Measurements from ENCODE around the gene ATG9A. TPM values are rescaled to one million over a fixed set of nuclear protein-coding genes. Genes with fewer than 3 reads are reported as not detected.

ATG9A gene
- total and polyA plus RNA-seq, 2 experiments from 2014 or later = 35.7 to 57.8 TPM

- H3K27me3 ChIP-seq = no peaks in the 10 kb centered on the region
- H3K36me3 ChIP-seq (replicated peaks; ENCODE audit: insufficient read depth, low read depth) = no peaks in the 10 kb centered on the region
- no peaks in the 10 kb centered on the region for H3K9me2 ChIP-seq (replicated peaks; ENCODE audit: insufficient read depth)
- peaks cover 20% of the 10 kb centered on the region for H3K79me2 ChIP-seq
- TF ChIP-seq, protein P1, sequence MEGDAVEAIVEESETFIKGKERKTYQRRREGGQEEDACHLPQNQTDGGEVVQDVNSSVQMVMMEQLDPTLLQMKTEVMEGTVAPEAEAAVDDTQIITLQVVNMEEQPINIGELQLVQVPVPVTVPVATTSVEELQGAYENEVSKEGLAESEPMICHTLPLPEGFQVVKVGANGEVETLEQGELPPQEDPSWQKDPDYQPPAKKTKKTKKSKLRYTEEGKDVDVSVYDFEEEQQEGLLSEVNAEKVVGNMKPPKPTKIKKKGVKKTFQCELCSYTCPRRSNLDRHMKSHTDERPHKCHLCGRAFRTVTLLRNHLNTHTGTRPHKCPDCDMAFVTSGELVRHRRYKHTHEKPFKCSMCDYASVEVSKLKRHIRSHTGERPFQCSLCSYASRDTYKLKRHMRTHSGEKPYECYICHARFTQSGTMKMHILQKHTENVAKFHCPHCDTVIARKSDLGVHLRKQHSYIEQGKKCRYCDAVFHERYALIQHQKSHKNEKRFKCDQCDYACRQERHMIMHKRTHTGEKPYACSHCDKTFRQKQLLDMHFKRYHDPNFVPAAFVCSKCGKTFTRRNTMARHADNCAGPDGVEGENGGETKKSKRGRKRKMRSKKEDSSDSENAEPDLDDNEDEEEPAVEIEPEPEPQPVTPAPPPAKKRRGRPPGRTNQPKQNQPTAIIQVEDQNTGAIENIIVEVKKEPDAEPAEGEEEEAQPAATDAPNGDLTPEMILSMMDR (IDR thresholded peaks at IDR 0.05; ENCODE audit: poor library complexity) = no peak
- no peak for TF ChIP-seq EZH2 (IDR thresholded peaks at IDR 0.05; ENCODE audit: borderline replicate concordance)
- TF ChIP-seq EZH2phosphoT487 (IDR thresholded peaks at IDR 0.05; ENCODE audit: low read depth, severe bottlenecking, unreplicated experiment) = no peak
- peaks cover 11% of the 10 kb centered on the region for H3K4me1 ChIP-seq (ENCODE audit: insufficient read depth)
- H3K27ac ChIP-seq = no peak overlapping the region
- no peaks in the 10 kb centered on the region for H4K20me1 ChIP-seq (ENCODE audit: insufficient read depth, poor library complexity, severe bottlenecking)
- H3K9me3 ChIP-seq (ENCODE audit: low read depth) = no peaks in the 10 kb centered on the region
- WGBS (ENCODE audit: low lambda C conversion rate, missing lambda C conversion rate) = 94% methylated on average over 16 of the region's 16 CpGs
- DNase-seq (ENCODE audit: low spot score) = no peak
- no peak overlapping the region for H2AFZ ChIP-seq
- no peak overlapping the region for H3K4me2 ChIP-seq
- H3K4me3 ChIP-seq = no peak overlapping the region
Observed at GRCh38 chr2:219172231-219173154, 56.9 kb downstream of the ATG9A start.

DNA sequence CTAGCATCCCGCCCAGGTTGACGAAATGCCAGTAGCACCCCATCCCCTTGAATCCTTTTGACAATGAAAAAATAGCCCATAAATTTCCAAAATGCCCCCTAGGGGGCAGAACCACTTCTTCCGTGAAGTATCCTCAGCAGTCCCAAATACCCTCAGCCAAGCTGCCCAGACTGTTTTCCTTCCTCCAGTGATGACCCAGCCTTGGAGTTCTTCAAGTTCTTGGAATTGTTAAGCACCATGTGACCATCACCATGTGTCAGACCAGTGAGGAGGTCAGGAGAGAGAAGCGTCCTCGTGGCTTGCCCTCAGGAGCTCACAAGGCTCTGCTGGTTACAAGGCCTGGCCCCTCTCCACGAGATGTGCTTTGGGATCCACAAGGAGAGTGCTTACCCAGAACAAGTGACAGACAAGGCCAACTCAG lies 58.2 kb downstream of the ATG9A start:
- Histone ChIP-seq H4K20me1 (ENCODE audit: insufficient read depth, poor library complexity, severe bottlenecking) (no peaks in the 10 kb centered on the region), H3K27ac (peak overlapping the region; percentile 60), H3K4me3 (no peak overlapping the region), H3K9me3 (ENCODE audit: low read depth) (no peaks in the 10 kb centered on the region), H2AFZ (no peak overlapping the region), H3K27me3 (no peaks in the 10 kb centered on the region), H3K9me2 (replicated peaks; ENCODE audit: insufficient read depth) (no peaks in the 10 kb centered on the region), H3K4me1 (ENCODE audit: insufficient read depth) (peaks cover 11% of the 10 kb centered on the region), H3K4me2 (no peak overlapping the region), H3K79me2 (peaks cover 20% of the 10 kb centered on the region), H3K36me3 (replicated peaks; ENCODE audit: insufficient read depth, low read depth) (no peaks in the 10 kb centered on the region)
- TF ChIP-seq, protein P1 (IDR thresholded peaks at IDR 0.05; ENCODE audit: poor library complexity) = peak; percentile 62
- TF ChIP-seq EZH2phosphoT487 (IDR thresholded peaks at IDR 0.05; ENCODE audit: low read depth, severe bottlenecking, unreplicated experiment) = no peak
- 56% methylated on average over 6 of the region's 6 CpGs for WGBS (ENCODE audit: low lambda C conversion rate, missing lambda C conversion rate)
- DNase-seq (ENCODE audit: low spot score) = peak; percentile 68

- Histone ChIP-seq H3K36me3 (replicated peaks; ENCODE audit: insufficient read depth, low read depth) (no peaks in the 10 kb centered on the region), H3K79me2 (peaks cover 12% of the 10 kb centered on the region), H3K4me3 (no peak within 1 kb of the TSS), H3K4me2 (peak within 1 kb of the TSS; percentile 46), H4K20me1 (ENCODE audit: insufficient read depth, poor library complexity, severe bottlenecking) (no peaks in the 10 kb centered on the region), H3K9me2 (replicated peaks; ENCODE audit: insufficient read depth) (no peaks in the 10 kb centered on the region), H3K4me1 (ENCODE audit: insufficient read depth) (peaks cover 3% of the 10 kb centered on the region), H3K27ac (no peak within 1 kb of the TSS), H3K9me3 (ENCODE audit: low read depth) (no peaks in the 10 kb centered on the region), H3K27me3 (no peaks in the 10 kb centered on the region), H2AFZ (no peak within 1 kb of the TSS)
- TF ChIP-seq, protein P1 (IDR thresholded peaks at IDR 0.05; ENCODE audit: poor library complexity) = no peak
- TF ChIP-seq EZH2 (IDR thresholded peaks at IDR 0.05; ENCODE audit: borderline replicate concordance) = no peak
- no peak for TF ChIP-seq EZH2phosphoT487 (IDR thresholded peaks at IDR 0.05; ENCODE audit: low read depth, severe bottlenecking, unreplicated experiment)
- DNase-seq (ENCODE audit: low spot score) = no peak
- 83% methylated on average over 10 of the region's 10 CpGs for WGBS (ENCODE audit: low lambda C conversion rate, missing lambda C conversion rate)
Observed at GRCh38 chr2:219169930-219170654, 59.3 kb downstream of the ATG9A start, which contains the start of gene SLC23A3. Gene SLC23A3 (minus strand): TSS chr2:219170029. CDS start chr2:219169984, 45 bp downstream.

Other genes with a start within 250 kb of the ATG9A start
- 0.70 TPM in 1 of 2 replicates, not detected in the other for gene FEV, start 244.5 kb downstream of the ATG9A start, total RNA-seq
- 0.58 and 2.1 TPM in 2 replicates for gene FEV, start 244.5 kb downstream of the ATG9A start, polyA plus RNA-seq
- gene CRYBA2, start 236.2 kb downstream of the ATG9A start, total RNA-seq = 0.90 TPM in 1 of 2 replicates, not detected in the other
- gene CRYBA2, start 236.2 kb downstream of the ATG9A start, polyA plus RNA-seq = not detected in 2 replicates
- gene CFAP65, start 188.1 kb downstream of the ATG9A start, total RNA-seq = 0.03 and 0.12 TPM in 2 replicates
- 0.05 and 0.06 TPM in 2 replicates for gene CFAP65, start 188.1 kb downstream of the ATG9A start, polyA plus RNA-seq
- 23.0 and 23.1 TPM in 2 replicates for gene IHH, start 168.7 kb downstream of the ATG9A start, total RNA-seq
- gene IHH, start 168.7 kb downstream of the ATG9A start, polyA plus RNA-seq = 27.7 and 36.3 TPM in 2 replicates
- 27.8 and 28.2 TPM in 2 replicates for gene NHEJ1, start 68.8 kb downstream of the ATG9A start, total RNA-seq
- gene NHEJ1, start 68.8 kb downstream of the ATG9A start, polyA plus RNA-seq = 18.1 and 18.2 TPM in 2 replicates
- gene SLC23A3, start 59.6 kb downstream of the ATG9A start, total RNA-seq = 1.4 and 1.5 TPM in 2 replicates
- 0.80 and 1.1 TPM in 2 replicates for gene SLC23A3, start 59.6 kb downstream of the ATG9A start, polyA plus RNA-seq
- gene CNPPD1, start 52.7 kb downstream of the ATG9A start, total RNA-seq = 25.8 and 34.0 TPM in 2 replicates
- gene CNPPD1, start 52.7 kb downstream of the ATG9A start, polyA plus RNA-seq = 49.4 and 50.8 TPM in 2 replicates
- gene RETREG2, start 51.4 kb downstream of the ATG9A start, total RNA-seq = 89.1 and 93.3 TPM in 2 replicates
- 81.0 and 90.7 TPM in 2 replicates for gene RETREG2, start 51.4 kb downstream of the ATG9A start, polyA plus RNA-seq
- gene ZFAND2B, start 22.9 kb downstream of the ATG9A start, total RNA-seq = 38.7 and 58.1 TPM in 2 replicates
- 55.1 and 65.4 TPM in 2 replicates for gene ZFAND2B, start 22.9 kb downstream of the ATG9A start, polyA plus RNA-seq
- 34.7 and 37.7 TPM in 2 replicates for gene ABCB6, start 10.7 kb downstream of the ATG9A start, total RNA-seq
- 53.4 and 59.5 TPM in 2 replicates for gene ABCB6, start 10.7 kb downstream of the ATG9A start, polyA plus RNA-seq
- 25.2 and 37.5 TPM in 2 replicates for gene ANKZF1, start 170 bp upstream of the ATG9A start, total RNA-seq
- 41.6 and 47.1 TPM in 2 replicates for gene ANKZF1, start 170 bp upstream of the ATG9A start, polyA plus RNA-seq
- gene GLB1L, start 15.8 kb upstream of the ATG9A start, total RNA-seq = 5.9 and 9.6 TPM in 2 replicates
- gene GLB1L, start 15.8 kb upstream of the ATG9A start, polyA plus RNA-seq = 1.7 and 6.6 TPM in 2 replicates
- gene STK16, start 15.8 kb upstream of the ATG9A start, total RNA-seq = 35.6 and 38.8 TPM in 2 replicates
- 7.7 and 10.1 TPM in 2 replicates for gene STK16, start 15.8 kb upstream of the ATG9A start, polyA plus RNA-seq
- 0.13 TPM in 1 of 2 replicates, not detected in the other for gene TUBA4B, start 23.6 kb upstream of the ATG9A start, total RNA-seq
- not detected in 2 replicates for gene TUBA4B, start 23.6 kb upstream of the ATG9A start, polyA plus RNA-seq
- gene TUBA4A, start 24.3 kb upstream of the ATG9A start, total RNA-seq = 4.7 and 9.6 TPM in 2 replicates
- 10.5 and 14.3 TPM in 2 replicates for gene TUBA4A, start 24.3 kb upstream of the ATG9A start, polyA plus RNA-seq
- gene DNAJB2, start 49.7 kb upstream of the ATG9A start, total RNA-seq = 47.4 and 50.7 TPM in 2 replicates
- gene DNAJB2, start 49.7 kb upstream of the ATG9A start, polyA plus RNA-seq = 19.4 and 20.1 TPM in 2 replicates
- 3.5 and 4.6 TPM in 2 replicates for gene PTPRN, start 79.8 kb upstream of the ATG9A start, total RNA-seq
- 9.8 and 9.9 TPM in 2 replicates for gene PTPRN, start 79.8 kb upstream of the ATG9A start, polyA plus RNA-seq
- gene RESP18, start 103.1 kb upstream of the ATG9A start, total RNA-seq = not detected in 2 replicates
- gene RESP18, start 103.1 kb upstream of the ATG9A start, polyA plus RNA-seq = not detected in 2 replicates
- gene DNPEP, start 158.3 kb upstream of the ATG9A start, total RNA-seq = 53.5 and 72.0 TPM in 2 replicates
- 79.0 and 87.7 TPM in 2 replicates for gene DNPEP, start 158.3 kb upstream of the ATG9A start, polyA plus RNA-seq
- 103 and 114 TPM in 2 replicates for gene DES, start 188.7 kb upstream of the ATG9A start, total RNA-seq
- 58.5 and 60.9 TPM in 2 replicates for gene DES, start 188.7 kb upstream of the ATG9A start, polyA plus RNA-seq
- gene SPEG, start 205.2 kb upstream of the ATG9A start, total RNA-seq = 21.1 and 21.6 TPM in 2 replicates
- 35.8 and 40.0 TPM in 2 replicates for gene SPEG, start 205.2 kb upstream of the ATG9A start, polyA plus RNA-seq